Panc1 (cell line): ENCODE data around the gene TRIB2. TPM values are rescaled to one million over a fixed set of nuclear protein-coding genes. Genes with fewer than 3 reads are reported as not detected.

Source experiments
- ATAC-seq: fragments of 200-7000 bp; cut with Tn5 transposase; 2 replicates; pipeline ENCODE4 v1.9.1; 2020; ENCODE audit warnings: mild to moderate bottlenecking, moderate library complexity
- BruUV-seq: library from RNA; stranded (reverse); fragments of 400-500 nt; replicated peaks from 2 replicates; lab custom pipeline; 2021; lab: Mats Ljungman, UMichigan
- CTCF ChIA-PET: fragments of 300-600 bp; sonication (Branson Sonifier 250); formaldehyde crosslinking; loops from one replicate; lab custom pipeline; 2022; ENCODE audit warnings: antibody characterized with exemption; lab: Charles Lee
- POLR2A ChIA-PET: fragments of 300-600 bp; sonication (Branson Sonifier 250); formaldehyde crosslinking; loops from one replicate; lab custom pipeline; 2022; ENCODE audit warnings: antibody characterized with exemption; lab: Charles Lee
- DNase-seq: peaks from one replicate; pipeline ENCODE4 v3.0.0-alpha.2; 2010; ENCODE audit warnings: low read depth, low spot score
- H3K27ac ChIP-seq: 2 replicates; pipeline ENCODE4 v1.5.1; 2011; ENCODE audit warnings: mild to moderate bottlenecking, low read length, inconsistent platforms
- H3K27me3 ChIP-seq: fragments of 200-500 bp; sonication (Bioruptor generic); 2 replicates; pipeline ENCODE4 v1.6.0; 2014; ENCODE audit warnings: low read length, inconsistent platforms; ENCODE audit not compliant: control insufficient read depth, insufficient read depth
- H3K36me3 ChIP-seq: fragments of 200-500 bp; sonication (Bioruptor generic); 2 replicates; pipeline ENCODE4 v1.5.1; 2014; ENCODE audit warnings: inconsistent platforms, mild to moderate bottlenecking, low read length, moderate library complexity; ENCODE audit not compliant: control insufficient read depth, insufficient read depth
- H3K4me1 ChIP-seq: 2 replicates; pipeline ENCODE4 v1.5.1; 2011; ENCODE audit warnings: inconsistent platforms, mild to moderate bottlenecking, low read length, moderate library complexity; ENCODE audit not compliant: control insufficient read depth, insufficient read depth
- H3K4me3 ChIP-seq, 2 experiments: 2 replicates each; pipeline ENCODE4 v1.5.1; 2011 to 2012; ENCODE audit warnings: low read depth in 2 of 2, low read length in 2 of 2, mild to moderate bottlenecking in 2 of 2, inconsistent platforms in 1 of 2, moderate library complexity in 1 of 2
- H3K9me3 ChIP-seq: fragments of 200-500 bp; sonication (Bioruptor generic); 2 replicates; pipeline ENCODE4 v1.5.1; 2014; ENCODE audit warnings: low read depth, mild to moderate bottlenecking, inconsistent platforms, low read length, moderate library complexity; ENCODE audit not compliant: control insufficient read depth, insufficient read depth
- CTCF ChIP-seq: fragments of 450-650 bp; IDR thresholded peaks from 2 replicates; pipeline ENCODE4 v1.5.1; 2017; ENCODE audit warnings: mild to moderate bottlenecking
- POLR2AphosphoS5 ChIP-seq: IDR thresholded peaks from 2 replicates; pipeline ENCODE4 v1.6.1; 2012; ENCODE audit warnings: mild to moderate bottlenecking, low read depth, low read length, moderate library complexity
- REST ChIP-seq, 2 experiments: IDR thresholded peaks; 2 replicates each; pipeline ENCODE4 v1.6.1; 2011 to 2012; ENCODE audit warnings: low read depth in 2 of 2, control low read depth in 1 of 2, low read length in 1 of 2, mild to moderate bottlenecking in 1 of 2, moderate library complexity in 1 of 2; ENCODE audit not compliant: insufficient read depth in 1 of 2
- SIN3A ChIP-seq: IDR thresholded peaks from 2 replicates; pipeline ENCODE4 v1.6.1; 2012; ENCODE audit warnings: low read depth, mild to moderate bottlenecking, low read length, moderate library complexity, borderline replicate concordance; ENCODE audit not compliant: insufficient read depth
- TCF7L2 ChIP-seq: IDR thresholded peaks from 2 replicates; pipeline ENCODE4 v1.6.1; 2011; ENCODE audit warnings: mild to moderate bottlenecking, low read depth, low read length, inconsistent platforms
- in situ Hi-C: cut with HindIII; loops from 2 replicates; pipeline ENCODE4 v1.10.0; 2016; ENCODE audit warnings: low sequenced_read_pairs, low pct_unique_long_range_greater_than_20kb
- intact Hi-C: fragments of 100-400 bp; cut with micrococcal nuclease; formaldehyde crosslinking; loops from one replicate; pipeline ENCODE4 v1.10.0; 2022; ENCODE audit not compliant: unreplicated experiment
- total RNA-seq: library from RNA; stranded (reverse); gene quantifications from one replicate; pipeline ENCODE4 v1.2.1, GENCODE V29; 2021; ENCODE audit not compliant: unreplicated experiment

The TRIB2 gene
- total RNA-seq, 1 experiment from 2014 or later: 43.2 TPM

GRCh38 chr2:12762976-12763375 is 46.2 kb downstream of the TRIB2 start:
- Histone ChIP-seq H3K27me3 (no peaks in the 10 kb centered on the region), H3K9me3 (no peaks in the 10 kb centered on the region), H3K4me3 (no peak overlapping the region), H3K36me3 (no peaks in the 10 kb centered on the region), H3K4me1 (no peaks in the 10 kb centered on the region), H3K27ac (no peak overlapping the region)
- intact Hi-C loops: no loop called here
- in situ Hi-C loops: no loop called here
- BruUV-seq: no TSS peak
- no peak for DNase-seq
- TF ChIP-seq CTCF: no peak
- no peak for TF ChIP-seq SIN3A
- TF ChIP-seq TCF7L2: no peak
- no peak for TF ChIP-seq REST (IDR thresholded peaks at IDR 0.05; ENCODE audit: insufficient read depth in 1 of 2, low read depth in 2 of 2, low read length in 1 of 2)
- TF ChIP-seq POLR2AphosphoS5: no peak
- ChIA-PET POLR2A (no interaction called here), CTCF (no interaction called here)
- ATAC-seq: no peak

GRCh38 chr2:12763486-12763885 is 46.8 kb downstream of the TRIB2 start:
- no peaks in the 10 kb centered on the region for H3K9me3 ChIP-seq
- ChIA-PET CTCF (interaction anchor here (0.6 kb wide), 1 partner anchor 910 kb away, joined by 5 read pairs; no protein-coding TSS in a partner anchor), POLR2A (no interaction called here)
- in situ Hi-C loops: no loop called here
- H3K36me3 ChIP-seq: no peaks in the 10 kb centered on the region
- intact Hi-C loops: no loop called here
- H3K27ac ChIP-seq: no peak overlapping the region
- no peaks in the 10 kb centered on the region for H3K4me1 ChIP-seq
- DNase-seq: no peak
- TF ChIP-seq REST (IDR thresholded peaks at IDR 0.05; ENCODE audit: insufficient read depth in 1 of 2, low read depth in 2 of 2, low read length in 1 of 2) (no peak), TCF7L2 (no peak), POLR2AphosphoS5 (no peak), CTCF (no peak), SIN3A (no peak)
- ATAC-seq: no peak
- no peaks in the 10 kb centered on the region for H3K27me3 ChIP-seq
- H3K4me3 ChIP-seq: no peak overlapping the region
- no TSS peak for BruUV-seq
